DND-41 (cell line): Measurements from ENCODE around the gene CACNA2D3.

Source experiments
- ATAC-seq: fragments of 200-7000 bp; cut with Tn5 transposase; 3 replicates; pipeline ENCODE4 v1.9.1; 2021; ENCODE audit warnings: low read depth; ENCODE audit not compliant: insufficient read depth
- DNase-seq: peaks from one replicate; pipeline ENCODE4 v3.0.0-alpha.2; 2020
- H2AFZ ChIP-seq: 2 replicates; pipeline ENCODE4 v1.6.0; 2012; ENCODE audit warnings: low read depth, low read length
- H3K27ac ChIP-seq: 2 replicates; pipeline ENCODE4 v1.5.1; 2012; ENCODE audit warnings: low read length, inconsistent platforms
- H3K27me3 ChIP-seq: fragments of 200-600 bp; sonication (generic); 2 replicates; pipeline ENCODE4 v1.6.0; 2012; ENCODE audit warnings: low read length, mild to moderate bottlenecking, inconsistent platforms; ENCODE audit not compliant: insufficient read depth, poor library complexity
- H3K36me3 ChIP-seq: 2 replicates; pipeline ENCODE4 v1.5.1; 2012; ENCODE audit warnings: low read length, inconsistent platforms; ENCODE audit not compliant: insufficient read depth
- H3K4me1 ChIP-seq: 2 replicates; pipeline ENCODE4 v1.5.1; 2012; ENCODE audit warnings: mild to moderate bottlenecking, low read length; ENCODE audit not compliant: insufficient read depth
- H3K4me2 ChIP-seq: 2 replicates; pipeline ENCODE4 v1.6.0; 2012; ENCODE audit warnings: mild to moderate bottlenecking, moderate library complexity, low read length, inconsistent platforms; ENCODE audit not compliant: insufficient read depth
- H3K4me3 ChIP-seq, 2 experiments: fragments of 200-600 bp in 1 of 2; shearing (Covaris generic) in 1 of 2; 2 replicates each; pipeline ENCODE4 v1.5.1; 2012 to 2016; ENCODE audit warnings: inconsistent platforms in 2 of 2, low read length in 2 of 2, mild to moderate bottlenecking in 2 of 2, low read depth in 1 of 2, moderate library complexity in 1 of 2
- H3K79me2 ChIP-seq: 2 replicates; pipeline ENCODE4 v1.6.0; 2012; ENCODE audit warnings: low read length, inconsistent platforms; ENCODE audit not compliant: insufficient read depth
- H3K9ac ChIP-seq: 2 replicates; pipeline ENCODE4 v1.6.0; 2012; ENCODE audit warnings: low read depth, mild to moderate bottlenecking, inconsistent platforms, low read length, moderate library complexity
- H3K9me3 ChIP-seq: 2 replicates; pipeline ENCODE4 v1.5.1; 2012; ENCODE audit warnings: low read length, moderate library complexity, mild to moderate bottlenecking, inconsistent platforms; ENCODE audit not compliant: insufficient read depth, severe bottlenecking
- H4K20me1 ChIP-seq: 2 replicates; pipeline ENCODE4 v1.6.0; 2012; ENCODE audit warnings: low read length; ENCODE audit not compliant: insufficient read depth
- EZH2 ChIP-seq: IDR thresholded peaks from 3 replicates; pipeline ENCODE4 v1.6.1; 2012; ENCODE audit warnings: borderline replicate concordance, low read depth, mild to moderate bottlenecking, moderate library complexity, low read length, inconsistent platforms; ENCODE audit not compliant: severe bottlenecking
- TF ChIP-seq, protein P1 (sequence below): IDR thresholded peaks from 2 replicates; pipeline ENCODE4 v1.5.1; 2012; ENCODE audit warnings: borderline replicate concordance, low read length, moderate library complexity, mild to moderate bottlenecking; ENCODE audit not compliant: poor library complexity, severe bottlenecking; ENCODE audit errors: extremely low read depth

CACNA2D3 gene

DNA sequence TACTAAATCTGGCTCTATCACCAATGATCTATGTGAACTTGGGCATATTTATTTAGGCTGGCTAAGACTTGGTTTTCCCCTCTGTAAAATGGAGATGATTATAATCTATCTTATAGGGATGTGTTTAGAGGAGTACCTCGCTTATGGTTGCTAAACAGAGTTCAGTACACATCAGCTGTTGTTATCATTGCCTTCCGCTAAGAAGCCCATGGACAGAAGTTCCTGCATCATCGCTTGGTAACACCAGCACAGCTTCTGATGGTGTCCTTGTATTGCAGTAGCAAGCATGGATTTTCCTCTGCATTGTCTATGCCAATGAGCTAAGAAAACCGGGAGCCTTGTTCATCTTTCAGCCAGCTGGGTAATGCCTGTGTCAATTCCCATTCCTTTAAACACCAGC is 878.6 kb downstream of the CACNA2D3 start:
- Histone ChIP-seq H3K4me2 (no peak overlapping the region), H3K36me3 (no peaks in the 10 kb centered on the region), H4K20me1 (no peaks in the 10 kb centered on the region), H3K9me3 (no peaks in the 10 kb centered on the region), H3K4me3 (no peak overlapping the region), H3K4me1 (no peaks in the 10 kb centered on the region), H2AFZ (no peak overlapping the region), H3K9ac (no peak overlapping the region), H3K79me2 (no peaks in the 10 kb centered on the region), H3K27ac (no peak overlapping the region), H3K27me3 (no peaks in the 10 kb centered on the region)
- no peak for ATAC-seq
- TF ChIP-seq EZH2 = no peak
- TF ChIP-seq, protein P1, sequence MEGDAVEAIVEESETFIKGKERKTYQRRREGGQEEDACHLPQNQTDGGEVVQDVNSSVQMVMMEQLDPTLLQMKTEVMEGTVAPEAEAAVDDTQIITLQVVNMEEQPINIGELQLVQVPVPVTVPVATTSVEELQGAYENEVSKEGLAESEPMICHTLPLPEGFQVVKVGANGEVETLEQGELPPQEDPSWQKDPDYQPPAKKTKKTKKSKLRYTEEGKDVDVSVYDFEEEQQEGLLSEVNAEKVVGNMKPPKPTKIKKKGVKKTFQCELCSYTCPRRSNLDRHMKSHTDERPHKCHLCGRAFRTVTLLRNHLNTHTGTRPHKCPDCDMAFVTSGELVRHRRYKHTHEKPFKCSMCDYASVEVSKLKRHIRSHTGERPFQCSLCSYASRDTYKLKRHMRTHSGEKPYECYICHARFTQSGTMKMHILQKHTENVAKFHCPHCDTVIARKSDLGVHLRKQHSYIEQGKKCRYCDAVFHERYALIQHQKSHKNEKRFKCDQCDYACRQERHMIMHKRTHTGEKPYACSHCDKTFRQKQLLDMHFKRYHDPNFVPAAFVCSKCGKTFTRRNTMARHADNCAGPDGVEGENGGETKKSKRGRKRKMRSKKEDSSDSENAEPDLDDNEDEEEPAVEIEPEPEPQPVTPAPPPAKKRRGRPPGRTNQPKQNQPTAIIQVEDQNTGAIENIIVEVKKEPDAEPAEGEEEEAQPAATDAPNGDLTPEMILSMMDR = no peak
- DNase-seq = no peak

DNA sequence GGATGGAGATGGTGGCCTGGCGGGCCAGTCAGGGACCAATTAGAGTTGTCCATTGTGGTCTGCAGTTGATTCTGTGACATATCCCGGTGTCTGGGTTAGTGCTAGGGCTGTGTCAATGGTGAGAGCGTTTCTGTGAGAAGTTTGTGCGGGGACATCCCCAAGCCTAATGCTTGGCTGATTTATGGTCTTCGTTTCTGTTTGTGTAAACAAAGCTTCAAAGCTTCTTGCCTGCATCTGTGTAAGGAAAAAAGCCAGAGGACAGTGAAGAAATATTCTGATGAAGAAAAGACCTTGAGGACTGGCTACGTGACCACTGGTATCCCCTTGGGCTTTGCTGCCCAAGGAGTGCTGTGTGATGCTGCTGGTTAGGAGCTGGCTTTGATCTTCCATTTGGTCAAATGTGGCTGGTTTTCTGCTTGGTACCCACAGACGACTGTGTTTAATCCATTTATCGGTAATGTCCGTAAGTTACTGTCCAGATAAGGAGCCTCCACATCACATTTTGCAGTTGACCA is 880.1 kb downstream of the CACNA2D3 start:
- Histone ChIP-seq H3K4me1 (no peaks in the 10 kb centered on the region), H3K79me2 (no peaks in the 10 kb centered on the region), H2AFZ (no peak overlapping the region), H4K20me1 (no peaks in the 10 kb centered on the region), H3K27ac (no peak overlapping the region), H3K36me3 (no peaks in the 10 kb centered on the region), H3K27me3 (no peaks in the 10 kb centered on the region), H3K9ac (no peak overlapping the region), H3K9me3 (no peaks in the 10 kb centered on the region), H3K4me3 (no peak overlapping the region), H3K4me2 (no peak overlapping the region)
- ATAC-seq (no peak), DNase-seq (no peak)
- TF ChIP-seq EZH2 = no peak
- TF ChIP-seq, protein P1 = no peak

DNA sequence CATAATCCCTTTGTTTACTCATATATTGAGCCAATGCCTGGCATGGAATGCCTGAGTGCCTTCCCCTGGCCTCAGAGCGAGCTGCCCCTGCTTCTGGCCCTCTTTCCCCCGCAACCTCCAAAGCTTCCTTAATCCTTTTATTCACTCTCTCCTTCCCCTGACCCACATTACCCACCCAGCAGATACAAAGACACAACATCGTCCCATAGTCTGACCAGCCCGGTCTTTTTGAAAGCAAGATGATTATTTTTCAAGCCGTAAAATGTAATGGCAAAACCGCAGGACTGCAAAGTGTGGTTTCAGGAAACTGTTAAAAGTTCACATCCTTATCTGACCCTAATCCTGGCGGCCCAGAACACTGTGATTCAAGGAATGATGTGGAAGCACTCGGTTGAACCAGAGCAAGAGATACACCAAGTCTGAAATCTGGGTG is 883.9 kb downstream of the CACNA2D3 start:
- H2AFZ ChIP-seq = no peak overlapping the region
- no peaks in the 10 kb centered on the region for H4K20me1 ChIP-seq
- no peak overlapping the region for H3K4me2 ChIP-seq
- ATAC-seq (no peak), DNase-seq (no peak)
- no peak for TF ChIP-seq EZH2
- TF ChIP-seq, protein P1 = no peak
- no peak overlapping the region for H3K4me3 ChIP-seq
- H3K27me3 ChIP-seq = no peaks in the 10 kb centered on the region
- no peak overlapping the region for H3K27ac ChIP-seq
- H3K79me2 ChIP-seq = no peaks in the 10 kb centered on the region
- no peaks in the 10 kb centered on the region for H3K9me3 ChIP-seq
- H3K4me1 ChIP-seq = no peaks in the 10 kb centered on the region
- H3K9ac ChIP-seq = no peak overlapping the region
- H3K36me3 ChIP-seq = no peaks in the 10 kb centered on the region

DNA sequence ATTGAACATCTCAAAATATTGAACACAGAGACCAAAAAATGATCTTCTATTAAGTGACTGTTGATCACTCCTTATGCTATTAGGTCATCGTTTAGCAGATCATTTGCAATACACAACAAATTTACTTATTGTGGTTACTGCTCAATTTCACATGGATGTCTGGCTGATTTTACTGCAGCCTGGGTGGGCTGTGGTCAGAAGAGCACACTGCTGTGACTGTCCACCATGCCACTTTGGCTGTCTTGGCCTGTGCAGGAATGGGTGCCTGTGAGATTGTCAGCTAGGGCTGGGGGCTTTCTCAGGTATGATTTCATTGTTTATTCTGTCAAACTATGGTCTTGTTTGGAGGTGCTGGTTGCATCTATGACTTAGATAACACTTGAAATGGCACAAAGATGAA is 885.6 kb downstream of the CACNA2D3 start:
- no peaks in the 10 kb centered on the region for H3K79me2 ChIP-seq
- no peak overlapping the region for H2AFZ ChIP-seq
- H3K27me3 ChIP-seq = no peaks in the 10 kb centered on the region

More for the DNA sequence above, 885.6 kb downstream of the CACNA2D3 start:
- DNase-seq (no peak), ATAC-seq (no peak)
- Histone ChIP-seq H3K9ac (no peak overlapping the region), H4K20me1 (no peaks in the 10 kb centered on the region), H3K9me3 (no peaks in the 10 kb centered on the region), H3K4me2 (no peak overlapping the region), H3K27ac (no peak overlapping the region), H3K36me3 (no peaks in the 10 kb centered on the region), H3K4me1 (no peaks in the 10 kb centered on the region), H3K4me3 (no peak overlapping the region)
- TF ChIP-seq EZH2 = no peak
- TF ChIP-seq, protein P1 = no peak
